ENCODE measurements around the gene SYNC. TPM values are rescaled to one million over a fixed set of nuclear protein-coding genes. Genes with fewer than 3 reads are reported as not detected.

SYNC gene
- total and polyA plus RNA-seq, 2 donors (not counting 3 experiments of a cell fraction or from before 2014, with no cell fraction given): 3.5 to 9.4 TPM

DNA sequence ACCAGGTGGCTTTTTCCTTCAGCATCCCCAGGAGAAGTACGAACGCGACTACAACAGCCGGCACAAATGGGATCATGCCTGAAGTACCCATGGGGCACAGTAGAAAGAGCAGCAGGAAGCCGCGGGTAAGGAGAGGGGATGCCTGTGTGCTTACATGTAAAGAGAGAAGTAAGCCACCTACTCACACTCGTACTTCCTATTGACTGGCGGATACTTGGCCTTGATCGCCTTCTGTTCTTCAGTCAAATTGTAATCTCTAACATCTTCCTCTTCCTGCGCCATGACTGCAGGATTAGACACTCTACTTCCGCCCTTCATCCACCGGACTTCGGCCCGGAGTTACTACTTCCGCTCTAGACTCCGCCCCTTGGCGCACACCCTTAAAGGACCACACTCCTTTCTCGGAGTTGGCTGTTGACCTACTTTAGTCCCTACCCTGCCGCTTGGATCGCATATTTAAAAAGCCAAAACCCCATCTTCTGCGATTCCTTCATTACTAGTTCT is 52.3 kb downstream of the SYNC start, which contains the start of gene ZBTB8OS:
Gene ZBTB8OS, minus strand, starts transcription at position 303 of the 504 bp plus-strand sequence. Its CDS starts 21 bp downstream, at position 282.
- peaks cover 18% of the 10 kb centered on the region for H3K4me1 ChIP-seq (ENCODE audit: control insufficient read depth, extremely low read depth, insufficient read depth, low read length)
- intact Hi-C loops (cut with micrococcal nuclease): loop anchor here (2.0 kb wide), 3 partner anchors 37 to 123 kb away; partner anchors contain the start of gene ZBTB8A

More for the DNA sequence above, 52.3 kb downstream of the SYNC start, which contains the start of gene ZBTB8OS:
- dilution Hi-C loops (cut with MboI; ENCODE audit: extremely low pct_ligation_motif_present, low sequenced_read_pairs): no loop called here
- H3K36me3 ChIP-seq (ENCODE audit: control insufficient read depth in 2 of 2, extremely low read depth in 1 of 2, insufficient read depth in 2 of 2, low read length in 2 of 2): peaks cover 5 to 8% of the 10 kb centered on the region in 2 experiments
- H4K20me1 ChIP-seq (replicated peaks; ENCODE audit: control insufficient read depth, extremely low read depth, insufficient read depth, low read length): no peaks in the 10 kb centered on the region
- peak within 1 kb of the TSS; percentile 73 for H2AFZ ChIP-seq (ENCODE audit: low read depth, low read length)
- FAIRE-seq: peak; percentile 94
- peak within 1 kb of the TSS; percentile 65 to 90 (median 68) for H3K4me3 ChIP-seq (replicated peaks in 1 of 3; ENCODE audit: insufficient read depth in 1 of 3, low read depth in 1 of 3, low read length in 3 of 3)
- peaks cover 62% of the 10 kb centered on the region for H3K79me2 ChIP-seq (ENCODE audit: control insufficient read depth, insufficient read depth, low read length)
- TF ChIP-seq GATA2 (IDR thresholded peaks at IDR 0.05; ENCODE audit: insufficient read depth, insufficient read length, low read depth, low read length): peak; percentile 82
- peak; percentile 97 for TF ChIP-seq POLR2A (IDR thresholded peaks at IDR 0.05; ENCODE audit: low read depth, low read length)
- peak; percentile 70 for TF ChIP-seq POLR2AphosphoS5 (IDR thresholded peaks at IDR 0.05; ENCODE audit: insufficient read depth, low read depth, low read length)
- TF ChIP-seq JUN (IDR thresholded peaks at IDR 0.05; ENCODE audit: borderline replicate concordance, insufficient read depth, insufficient read length, low read depth): no peak
- no peak for TF ChIP-seq EZH2 (IDR thresholded peaks at IDR 0.05; ENCODE audit: borderline replicate concordance, low read depth, low read length, severe bottlenecking)
- TF ChIP-seq, protein P1, sequence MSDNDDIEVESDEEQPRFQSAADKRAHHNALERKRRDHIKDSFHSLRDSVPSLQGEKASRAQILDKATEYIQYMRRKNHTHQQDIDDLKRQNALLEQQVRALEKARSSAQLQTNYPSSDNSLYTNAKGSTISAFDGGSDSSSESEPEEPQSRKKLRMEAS (IDR thresholded peaks at IDR 0.05; ENCODE audit: insufficient read depth, insufficient read length): no peak
- TF ChIP-seq, protein P2, sequence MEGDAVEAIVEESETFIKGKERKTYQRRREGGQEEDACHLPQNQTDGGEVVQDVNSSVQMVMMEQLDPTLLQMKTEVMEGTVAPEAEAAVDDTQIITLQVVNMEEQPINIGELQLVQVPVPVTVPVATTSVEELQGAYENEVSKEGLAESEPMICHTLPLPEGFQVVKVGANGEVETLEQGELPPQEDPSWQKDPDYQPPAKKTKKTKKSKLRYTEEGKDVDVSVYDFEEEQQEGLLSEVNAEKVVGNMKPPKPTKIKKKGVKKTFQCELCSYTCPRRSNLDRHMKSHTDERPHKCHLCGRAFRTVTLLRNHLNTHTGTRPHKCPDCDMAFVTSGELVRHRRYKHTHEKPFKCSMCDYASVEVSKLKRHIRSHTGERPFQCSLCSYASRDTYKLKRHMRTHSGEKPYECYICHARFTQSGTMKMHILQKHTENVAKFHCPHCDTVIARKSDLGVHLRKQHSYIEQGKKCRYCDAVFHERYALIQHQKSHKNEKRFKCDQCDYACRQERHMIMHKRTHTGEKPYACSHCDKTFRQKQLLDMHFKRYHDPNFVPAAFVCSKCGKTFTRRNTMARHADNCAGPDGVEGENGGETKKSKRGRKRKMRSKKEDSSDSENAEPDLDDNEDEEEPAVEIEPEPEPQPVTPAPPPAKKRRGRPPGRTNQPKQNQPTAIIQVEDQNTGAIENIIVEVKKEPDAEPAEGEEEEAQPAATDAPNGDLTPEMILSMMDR (IDR thresholded peaks at IDR 0.05; ENCODE audit: extremely low read depth in 1 of 2, insufficient read depth in 1 of 2, low read depth in 1 of 2, low read length in 2 of 2): no peak
- H3K9me3 ChIP-seq (replicated peaks; ENCODE audit: control insufficient read depth, insufficient read depth, low read length): no peaks in the 10 kb centered on the region
- peak within 1 kb of the TSS; percentile 95 for H3K27ac ChIP-seq (ENCODE audit: insufficient read depth, low read depth, low read length)
- peak within 1 kb of the TSS; percentile 87 for H3K4me2 ChIP-seq (ENCODE audit: insufficient read depth, low read length)
- H3K9me1 ChIP-seq (replicated peaks; ENCODE audit: control insufficient read depth, extremely low read depth, insufficient read depth, low read length): no peaks in the 10 kb centered on the region
- ChIA-PET CTCF (interaction anchor here (1.1 to 1.5 kb wide), 2 partner anchors 10 to 130 kb away, joined by 3 to 12 read pairs; no protein-coding TSS in a partner anchor), POLR2A (interaction anchor here (0.8 kb wide), 2 partner anchors 18 to 314 kb away, joined by 3 read pairs; partner anchors contain the start of gene MARCKSL1)
- DNase-seq (ENCODE audit: low read depth, low spot score): peak; percentile 95
- no peaks in the 10 kb centered on the region for H3K27me3 ChIP-seq (ENCODE audit: control insufficient read depth in 2 of 2, insufficient read depth in 2 of 2, low read length in 2 of 2)
- BruUV-seq (replicated peaks): no TSS peak
- H3K9ac ChIP-seq (replicated peaks; ENCODE audit: extremely low read depth, insufficient read depth, low read length): peak within 1 kb of the TSS; percentile 96
